Non-pigmented ciliary epithelial cell (primary cell): ENCODE measurements around the gene CDH11.

Experiments
- DNase-seq: peaks from one replicate; pipeline ENCODE4 v3.0.0-alpha.2; 2010; ENCODE audit warnings: low read depth

CDH11 gene

GRCh38 chr16:65069766-65070165, 52.1 kb downstream of the CDH11 start:
- DNase-seq, result no peak

- DNase-seq, result peak; percentile 65
Observed at GRCh38 chr16:65069065-65069464, 52.8 kb downstream of the CDH11 start.

GRCh38 chr16:65068151-65068740, 53.6 kb downstream of the CDH11 start:
- DNase-seq, result no peak

- no peak for DNase-seq
Observed at GRCh38 chr16:65066651-65067050, 55.2 kb downstream of the CDH11 start.

- DNase-seq, result no peak
Observed at GRCh38 chr16:65065031-65065430, 56.8 kb downstream of the CDH11 start.

- no peak for DNase-seq
Observed at GRCh38 chr16:65064131-65064530, 57.7 kb downstream of the CDH11 start.

GRCh38 chr16:65062736-65063583, 58.9 kb downstream of the CDH11 start:
- DNase-seq, result no peak

- no peak for DNase-seq
Observed at GRCh38 chr16:65061935-65062518, 59.8 kb downstream of the CDH11 start.

GRCh38 chr16:65061263-65061662, 60.6 kb downstream of the CDH11 start:
- no peak for DNase-seq

- DNase-seq, result no peak
Observed at GRCh38 chr16:65059406-65059980, 62.4 kb downstream of the CDH11 start.

GRCh38 chr16:65057184-65057583, 64.7 kb downstream of the CDH11 start:
- no peak for DNase-seq

- no peak for DNase-seq
Observed at GRCh38 chr16:65054457-65054856, 67.4 kb downstream of the CDH11 start.

GRCh38 chr16:65049679-65050078, 72.2 kb downstream of the CDH11 start:
- no peak for DNase-seq

- no peak for DNase-seq
Observed at GRCh38 chr16:65045961-65046360, 75.9 kb downstream of the CDH11 start.

- peak; percentile 55 for DNase-seq
Observed at GRCh38 chr16:65044873-65045272, 77.0 kb downstream of the CDH11 start.

- DNase-seq, result no peak
Observed at GRCh38 chr16:65044026-65044425, 77.8 kb downstream of the CDH11 start.

- no peak for DNase-seq
Observed at GRCh38 chr16:65042438-65043365, 79.2 kb downstream of the CDH11 start.

GRCh38 chr16:65041667-65042066, 80.2 kb downstream of the CDH11 start:
- no peak for DNase-seq

- no peak for DNase-seq
Observed at GRCh38 chr16:65038100-65038499, 83.8 kb downstream of the CDH11 start.

GRCh38 chr16:65037556-65037955, 84.3 kb downstream of the CDH11 start:
- DNase-seq, result no peak

GRCh38 chr16:65034915-65035314, 86.9 kb downstream of the CDH11 start:
- no peak for DNase-seq

- no peak for DNase-seq
Observed at GRCh38 chr16:65032387-65032786, 89.5 kb downstream of the CDH11 start.
